Small intestine (tissue), 7 donors: ENCODE measurements around the gene NT5C3B. TPM values are rescaled to one million over a fixed set of nuclear protein-coding genes. Genes with fewer than 3 reads are reported as not detected.

Source experiments
- DNase-seq, 2 donors: peaks; one replicate each; pipeline versions ENCODE4 v3.0.0 to v3.0.0-alpha.2; 2013
- FAIRE-seq: peaks from 2 replicates; lab custom pipeline; 2012; peaks lifted over from hg19 to GRCh38; lab: Jason Lieb, UNC
- H3K27ac ChIP-seq, 3 donors: one replicate each; pipeline ENCODE4 v1.5.1; 2013; ENCODE audit warnings: low read length in 2 of 3, mild to moderate bottlenecking in 2 of 3, control low read depth in 1 of 3, inconsistent platforms in 1 of 3, low read depth in 1 of 3, moderate library complexity in 1 of 3
- H3K27me3 ChIP-seq, 3 donors: one replicate each; pipeline ENCODE4 v1.6.1; 2013; ENCODE audit warnings: low read length in 3 of 3, inconsistent platforms in 1 of 3; ENCODE audit not compliant: control insufficient read depth in 3 of 3, insufficient read depth in 3 of 3
- H3K36me3 ChIP-seq, 3 donors: one replicate each; pipeline ENCODE4 v1.6.1; 2013; ENCODE audit warnings: low read length in 3 of 3, inconsistent platforms in 1 of 3, low read depth in 1 of 3, mild to moderate bottlenecking in 1 of 3, moderate library complexity in 1 of 3; ENCODE audit not compliant: control insufficient read depth in 3 of 3, insufficient read depth in 2 of 3
- H3K4me1 ChIP-seq, 3 donors: one replicate each; pipeline ENCODE4 v1.6.1; 2013; ENCODE audit warnings: low read length in 2 of 3, inconsistent platforms in 1 of 3, low read depth in 1 of 3, mild to moderate bottlenecking in 1 of 3, moderate library complexity in 1 of 3; ENCODE audit not compliant: control insufficient read depth in 3 of 3, insufficient read depth in 2 of 3
- H3K4me3 ChIP-seq, 3 donors: one replicate each; pipeline ENCODE4 v1.5.1; 2013; ENCODE audit warnings: low read length in 3 of 3, control low read depth in 1 of 3, inconsistent platforms in 1 of 3, low read depth in 1 of 3, mild to moderate bottlenecking in 1 of 3, moderate library complexity in 1 of 3
- H3K9me3 ChIP-seq, 2 donors: one replicate each; pipeline ENCODE4 v1.6.1; 2013; ENCODE audit warnings: low read depth in 1 of 2, low read length in 1 of 2; ENCODE audit not compliant: control insufficient read depth in 2 of 2, insufficient read depth in 1 of 2
- WGBS, 3 donors: extraction: QIAGEN DNeasy Blood & Tissue Kit; methylation state at CpG; one replicate each; pipeline ENCODE4 v1.1.7; 2013; 5-methylcytosine and 5-hydroxymethylcytosine counted together
- polyA plus RNA-seq, 4 donors: library from polyadenylated mRNA; stranded (reverse) in 3 of 4; unstranded in 1 of 4; fragments of 200-250 nt in 3 of 4; fragments of 120-200 nt in 1 of 4; gene quantifications; one replicate each; pipeline versions ENCODE4 v1.2.1 to v1.2.3, GENCODE V29; 2013
- donor health status: healthy with polysubstance abuse.
- donor health status: control.
- donor health status: control.
- donor health status: Bipolar disorder and iron deficiency.
- donor health status: healthy.

The NT5C3B gene
- polyA plus RNA-seq, 4 donors: 10.5 to 36.0 (median 27.9) TPM

GRCh38 chr17:41799366-41799765, 36.7 kb downstream of the NT5C3B start:
- whole genome bisulfite sequencing, 3 donors: 83 to 89% (median 85%) methylated on average over 8 of the region's 8 CpGs
- H3K9me3 ChIP-seq: no peaks in the 10 kb centered on the region
- H3K27ac ChIP-seq: peak overlapping the region in 1 of 3 donors; percentile 89
- peaks cover 0 to 42% (median 0%) of the 10 kb centered on the region in 3 donors for H3K4me1 ChIP-seq
- H3K27me3 ChIP-seq: no peaks in the 10 kb centered on the region
- no peak overlapping the region for H3K4me3 ChIP-seq
- peaks cover 0 to 16% (median 0%) of the 10 kb centered on the region in 3 donors for H3K36me3 ChIP-seq
- FAIRE-seq (no peak), DNase-seq (peak in 1 of 2 donors; percentile 30)

GRCh38 chr17:41797377-41797776, 38.7 kb downstream of the NT5C3B start:
- peaks cover 0 to 62% (median 6%) of the 10 kb centered on the region in 3 donors for H3K4me1 ChIP-seq
- no peak overlapping the region for H3K27ac ChIP-seq
- no peaks in the 10 kb centered on the region for H3K27me3 ChIP-seq
- DNase-seq (no peak), FAIRE-seq (no peak)
- H3K36me3 ChIP-seq: peaks cover 0 to 6% (median 0%) of the 10 kb centered on the region in 3 donors
- H3K9me3 ChIP-seq: no peaks in the 10 kb centered on the region
- 89 to 94% (median 91%) methylated on average over 3 of the region's 3 CpGs for WGBS, 3 donors
- H3K4me3 ChIP-seq: no peak overlapping the region

GRCh38 chr17:41796121-41796895, 39.7 kb downstream of the NT5C3B start:
- 72 to 89% (median 82%) methylated on average over 10 of the region's 10 CpGs for WGBS, 3 donors
- Histone ChIP-seq H3K36me3 (no peaks in the 10 kb centered on the region), H3K9me3 (no peaks in the 10 kb centered on the region), H3K4me1 (peaks cover 5 to 70% (median 6%) of the 10 kb centered on the region in 3 donors), H3K27ac (peak overlapping the region in 1 of 3 donors; percentile 99), H3K4me3 (no peak overlapping the region), H3K27me3 (no peaks in the 10 kb centered on the region)
- FAIRE-seq (no peak), DNase-seq (peak in 1 of 2 donors; percentile 53)

GRCh38 chr17:41794540-41794975, 41.5 kb downstream of the NT5C3B start:
- Histone ChIP-seq H3K4me1 (peaks cover 5 to 59% (median 6%) of the 10 kb centered on the region in 3 donors), H3K36me3 (no peaks in the 10 kb centered on the region), H3K9me3 (no peaks in the 10 kb centered on the region), H3K27me3 (no peaks in the 10 kb centered on the region), H3K27ac (peak overlapping the region in 2 of 3 donors; percentile 93 to 99), H3K4me3 (no peak overlapping the region)
- 80 to 86% (median 85%) methylated on average over 5 of the region's 5 CpGs for WGBS, 3 donors
- no peak for FAIRE-seq
- DNase-seq: no peak

GRCh38 chr17:41793784-41794539, 42.1 kb downstream of the NT5C3B start:
- peak; percentile 65 to 90 for DNase-seq
- H3K36me3 ChIP-seq: no peaks in the 10 kb centered on the region
- H3K4me1 ChIP-seq: peaks cover 5 to 60% (median 6%) of the 10 kb centered on the region in 3 donors
- no peak for FAIRE-seq
- H3K27ac ChIP-seq: peak overlapping the region; percentile 81 to 99 (median 93)
- 26 to 47% (median 31%) methylated on average over 14 of the region's 14 CpGs for WGBS, 3 donors
- no peaks in the 10 kb centered on the region for H3K9me3 ChIP-seq
- peak overlapping the region in 1 of 3 donors; percentile 43 for H3K4me3 ChIP-seq
- no peaks in the 10 kb centered on the region for H3K27me3 ChIP-seq

GRCh38 chr17:41792845-41793783, 42.9 kb downstream of the NT5C3B start:
- Histone ChIP-seq H3K27me3 (no peaks in the 10 kb centered on the region), H3K4me3 (peak overlapping the region in 2 of 3 donors; percentile 3 to 43), H3K4me1 (peaks cover 5 to 62% (median 6%) of the 10 kb centered on the region in 3 donors), H3K36me3 (no peaks in the 10 kb centered on the region), H3K9me3 (no peaks in the 10 kb centered on the region), H3K27ac (peak overlapping the region; percentile 81 to 99 (median 93))
- FAIRE-seq (no peak), DNase-seq (peak; percentile 91 to 95)
- 6 to 29% (median 23%) methylated on average over 22 of the region's 22 CpGs for WGBS, 3 donors

GRCh38 chr17:41787021-41787418, 49.0 kb downstream of the NT5C3B start:
- 28 to 43% (median 31%) methylated on average over 4 of the region's 4 CpGs for WGBS, 3 donors
- H3K4me1 ChIP-seq: peaks cover 3 to 51% (median 7%) of the 10 kb centered on the region in 3 donors
- DNase-seq: no peak
- no peak for FAIRE-seq
- H3K4me3 ChIP-seq: no peak overlapping the region
- H3K36me3 ChIP-seq: peaks cover 0 to 32% (median 0%) of the 10 kb centered on the region in 3 donors
- no peaks in the 10 kb centered on the region for H3K9me3 ChIP-seq
- peak overlapping the region; percentile 38 to 79 (median 53) for H3K27ac ChIP-seq
- H3K27me3 ChIP-seq: no peaks in the 10 kb centered on the region
